GM19455 (cell line): Measurements from ENCODE around the gene UBA1.
A peak's percentile ranks its signal among the peaks of the same experiment; 100 is the strongest.

ENCODE experiments used
- ATAC-seq: cut with Tn5 transposase; IDR thresholded peaks from one replicate; pipeline ENCODE4 v1.9.1; 2021; ENCODE audit not compliant: unreplicated experiment

The UBA1 gene

GRCh38 chrX:47210661-47211425 is 17.2 kb downstream of the UBA1 start:
- no peak for ATAC-seq

- ATAC-seq = no peak
Measured at GRCh38 chrX:47212381-47213293, 19.0 kb downstream of the UBA1 start.

GRCh38 chrX:47214435-47215077 is 20.9 kb downstream of the UBA1 start:
- ATAC-seq = no peak

- ATAC-seq = no peak
Measured at GRCh38 chrX:47215291-47215900, 21.8 kb downstream of the UBA1 start.

GRCh38 chrX:47216393-47216925 is 22.8 kb downstream of the UBA1 start:
- ATAC-seq = no peak

GRCh38 chrX:47217121-47217851 is 23.7 kb downstream of the UBA1 start:
- ATAC-seq = no peak

GRCh38 chrX:47217852-47218279 is 24.2 kb downstream of the UBA1 start:
- ATAC-seq = peak; percentile 83

GRCh38 chrX:47218280-47218919 is 24.8 kb downstream of the UBA1 start, which contains the start of gene CDK16:
Gene CDK16, plus strand, starts transcription at chrX:47218681. Its CDS starts 4,877 bp downstream, at chrX:47223558.
- ATAC-seq = peak; percentile 50

- no peak for ATAC-seq
Measured at GRCh38 chrX:47218920-47219815, 25.5 kb downstream of the UBA1 start.

- no peak for ATAC-seq
Measured at GRCh38 chrX:47221756-47222155, 28.1 kb downstream of the UBA1 start.

GRCh38 chrX:47222751-47223350 is 29.2 kb downstream of the UBA1 start:
- ATAC-seq = no peak

GRCh38 chrX:47223476-47224250 is 30.0 kb downstream of the UBA1 start:
- no peak for ATAC-seq

GRCh38 chrX:47224266-47224895 is 30.8 kb downstream of the UBA1 start:
- ATAC-seq = no peak

- ATAC-seq = no peak
Measured at GRCh38 chrX:47224896-47225290, 31.3 kb downstream of the UBA1 start.

GRCh38 chrX:47226071-47226470 is 32.4 kb downstream of the UBA1 start:
- ATAC-seq = no peak

GRCh38 chrX:47226531-47227333 is 33.1 kb downstream of the UBA1 start:
- no peak for ATAC-seq
